HG03066 (cell line): ENCODE results near the gene SLC6A11.

Source experiments
- ATAC-seq: cut with Tn5 transposase; IDR thresholded peaks from one replicate; pipeline ENCODE4 v1.9.1; 2021; ENCODE audit warnings: low read depth; ENCODE audit not compliant: unreplicated experiment

Gene SLC6A11

DNA sequence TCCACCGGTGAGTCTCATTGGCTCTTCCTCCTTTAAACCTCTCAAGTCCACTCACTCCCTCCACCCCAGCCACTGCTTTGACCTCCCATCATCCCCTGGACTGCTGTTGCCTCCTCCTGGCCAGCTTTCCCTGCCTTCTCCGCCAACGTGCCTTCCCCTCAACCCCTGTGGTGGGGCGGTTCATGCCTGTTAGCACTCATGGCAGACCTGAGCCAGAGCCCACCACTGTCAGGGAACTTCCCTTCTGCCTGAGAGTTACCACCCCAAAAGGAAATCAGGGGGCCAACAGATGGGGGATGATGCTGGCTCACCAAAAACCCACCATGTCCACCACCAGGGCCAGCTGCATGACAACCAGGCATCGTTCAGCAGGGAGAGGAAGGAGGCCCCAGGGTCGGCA, 132.3 kb downstream of the SLC6A11 start:
- no peak for ATAC-seq

DNA sequence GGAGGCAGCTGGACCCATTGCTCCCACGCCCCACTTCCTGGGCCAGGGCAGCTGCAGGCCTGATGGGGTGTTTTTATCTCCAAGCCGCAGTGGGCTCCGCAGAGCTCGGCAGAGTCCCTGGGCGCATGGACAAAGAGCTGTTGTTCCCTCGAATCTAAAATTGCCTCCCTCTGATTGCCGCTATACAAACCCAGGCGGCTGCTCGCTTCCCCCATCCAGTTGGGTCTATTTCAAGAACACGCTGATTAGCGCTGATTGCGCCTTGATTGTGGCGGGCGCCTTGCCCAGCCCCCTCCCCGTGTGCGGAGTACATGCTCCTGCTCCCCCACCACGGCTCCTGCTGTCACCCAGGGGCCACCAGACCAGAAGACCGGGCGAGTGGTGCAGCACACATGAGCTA, 133.2 kb downstream of the SLC6A11 start:
- ATAC-seq, result no peak

DNA sequence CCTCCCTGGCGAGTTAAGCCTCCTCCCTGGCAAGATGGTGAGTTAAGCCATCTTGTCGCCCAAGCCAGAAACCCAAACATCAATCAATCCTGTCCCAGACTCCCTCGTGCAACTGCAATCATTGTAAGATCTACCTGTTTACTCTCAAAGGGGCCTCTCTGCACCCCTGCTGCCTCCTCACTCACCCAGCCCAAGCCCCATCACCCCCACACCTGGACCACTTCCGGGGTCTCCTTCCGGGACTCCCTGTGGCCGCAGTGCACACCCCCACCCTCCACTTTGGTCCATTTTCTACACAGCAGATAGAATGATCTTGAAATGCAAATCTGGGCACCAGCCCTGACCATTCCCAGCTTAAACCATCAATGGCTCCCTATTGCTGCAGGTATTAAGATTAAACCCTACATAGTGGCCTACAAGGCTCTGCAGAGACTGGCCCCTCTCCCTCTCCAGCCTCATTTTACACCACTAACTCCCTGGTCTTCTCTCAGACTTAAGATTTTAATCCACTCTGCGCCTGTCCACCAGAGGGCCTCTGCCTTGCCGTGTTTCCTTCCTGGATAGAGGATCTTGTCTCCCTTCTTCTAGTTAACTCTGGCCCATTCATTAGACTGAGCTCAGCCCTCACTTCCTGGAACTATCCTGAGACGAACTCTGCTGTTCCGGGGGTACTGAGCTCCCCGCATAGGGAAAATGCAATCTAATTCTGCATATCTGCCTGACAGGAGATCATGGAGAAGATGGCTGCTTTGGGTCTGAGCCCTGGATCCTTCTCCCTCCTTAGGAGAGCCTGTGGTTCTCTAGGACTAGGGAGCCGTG, 134.7 kb downstream of the SLC6A11 start:
- no peak for ATAC-seq

DNA sequence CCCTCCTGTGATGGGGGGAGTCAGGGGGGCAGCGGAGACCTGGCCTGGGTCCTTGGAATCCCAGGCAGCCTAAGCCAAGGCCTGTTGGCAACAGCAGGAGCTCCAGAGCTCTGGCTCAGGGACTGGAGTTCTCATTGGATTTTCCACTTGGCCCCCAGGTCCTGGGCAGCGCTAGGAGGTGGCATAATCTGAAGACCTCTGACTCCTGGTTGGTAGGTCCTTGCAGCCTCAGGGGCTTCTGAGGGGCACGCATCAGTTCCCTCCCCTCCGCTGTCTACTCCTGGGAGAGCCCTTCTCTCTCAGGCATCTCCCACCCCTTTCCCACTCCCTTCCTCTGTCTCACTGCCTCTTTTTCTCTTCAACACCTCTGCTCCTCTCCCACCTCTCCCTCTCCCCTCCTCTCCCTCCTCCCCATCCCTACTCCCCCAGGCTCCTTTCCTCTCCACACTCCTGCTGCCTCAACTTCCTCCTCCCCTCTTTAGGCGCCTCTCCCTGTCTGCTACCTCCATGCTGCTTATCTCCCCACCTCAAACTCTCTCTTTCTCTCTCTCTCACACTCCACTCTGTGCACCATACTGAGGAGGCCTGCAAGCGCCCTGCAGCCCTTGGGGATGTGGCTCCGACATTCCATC, 135.4 kb downstream of the SLC6A11 start:
- no peak for ATAC-seq

DNA sequence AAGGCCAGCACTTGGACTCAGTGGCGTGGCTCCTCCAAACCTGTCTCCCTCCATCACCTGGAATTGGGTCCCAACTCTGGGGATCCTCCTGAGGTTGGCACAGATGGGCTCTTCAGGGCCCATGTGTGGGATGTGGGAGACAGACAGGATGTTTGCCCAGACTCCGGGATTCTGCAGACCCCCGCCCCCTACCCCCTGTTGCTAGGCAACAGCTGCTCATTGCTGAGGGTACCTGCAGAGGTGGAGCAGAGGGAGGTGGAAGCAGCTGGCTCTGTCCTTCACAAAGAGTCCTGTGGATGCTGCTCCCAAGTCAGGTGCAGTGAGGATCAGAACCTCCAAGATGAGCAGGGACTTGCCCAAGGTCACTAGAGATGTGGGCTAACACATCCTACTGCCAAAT, 136.5 kb downstream of the SLC6A11 start:
- ATAC-seq, result no peak

DNA sequence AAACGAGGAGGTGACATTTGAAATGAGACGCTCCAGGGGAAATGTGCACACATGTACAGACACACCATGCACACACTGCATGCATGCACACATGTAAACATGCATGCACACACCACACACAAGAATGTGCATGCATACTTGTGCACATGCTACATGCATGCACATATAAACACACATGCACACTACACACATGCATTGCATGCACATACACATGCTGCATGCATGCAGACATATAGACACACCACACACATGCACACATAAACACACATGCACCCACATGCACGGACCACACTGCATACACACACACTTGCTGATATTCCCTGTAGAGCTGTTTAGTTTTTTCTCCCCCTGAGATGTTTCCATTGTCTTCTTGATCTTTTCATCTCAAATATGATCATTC, 138.7 kb downstream of the SLC6A11 start:
- no peak for ATAC-seq

DNA sequence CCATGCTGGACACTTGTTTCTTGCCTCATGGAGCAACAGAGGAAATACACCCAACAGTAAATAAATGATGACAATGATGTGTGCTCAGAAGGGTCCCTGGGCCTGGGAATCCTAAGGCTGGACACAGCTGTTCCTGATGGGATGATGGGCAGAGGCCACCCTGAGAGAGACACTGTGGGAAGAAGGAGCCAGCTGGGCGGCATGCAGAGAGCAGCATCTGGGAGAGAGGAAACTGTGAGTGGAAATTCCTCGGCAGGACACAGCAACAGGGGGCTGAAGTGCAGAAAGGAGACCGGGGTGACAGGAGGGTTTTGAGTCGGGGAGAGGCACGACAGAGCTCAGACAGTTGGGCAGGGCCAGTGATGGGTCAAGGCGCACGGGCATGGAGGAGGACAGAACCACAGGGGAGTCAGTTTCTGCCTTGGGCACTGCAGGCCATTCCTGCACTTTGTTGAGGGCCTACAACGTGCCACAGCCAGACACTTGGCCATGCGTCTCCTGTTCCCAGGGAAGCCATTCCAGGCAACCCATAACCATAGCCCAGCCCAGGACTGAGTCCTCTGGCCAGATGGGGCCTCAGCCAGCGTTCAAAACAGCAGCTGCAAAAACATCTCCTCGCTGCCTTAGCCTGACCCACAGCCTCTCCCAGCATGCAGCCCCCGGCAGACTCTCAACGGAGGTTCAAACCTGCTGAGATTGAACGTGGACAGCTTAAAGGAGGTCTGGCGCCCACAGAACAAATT, 139.9 kb downstream of the SLC6A11 start:
- no peak for ATAC-seq

DNA sequence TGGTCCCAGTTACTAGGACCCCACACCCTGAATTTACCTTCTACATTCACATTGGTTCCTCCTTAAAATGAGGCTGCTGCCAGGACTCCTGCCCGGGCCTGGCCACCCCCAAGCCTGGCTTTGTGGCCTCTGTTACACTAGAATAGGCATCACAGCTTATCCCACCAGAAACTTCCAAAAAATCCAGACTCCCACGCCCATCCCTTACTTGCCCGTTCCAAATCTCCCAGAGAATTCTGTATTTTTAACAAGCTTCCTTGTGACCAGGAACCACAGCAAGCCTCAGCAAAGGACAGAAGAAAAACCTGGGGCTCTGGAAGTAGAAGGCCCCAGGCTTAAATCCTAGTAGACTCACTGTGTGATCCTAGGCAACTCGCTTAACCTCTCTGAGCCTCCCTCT, 140.5 kb downstream of the SLC6A11 start:
- ATAC-seq, result no peak

DNA sequence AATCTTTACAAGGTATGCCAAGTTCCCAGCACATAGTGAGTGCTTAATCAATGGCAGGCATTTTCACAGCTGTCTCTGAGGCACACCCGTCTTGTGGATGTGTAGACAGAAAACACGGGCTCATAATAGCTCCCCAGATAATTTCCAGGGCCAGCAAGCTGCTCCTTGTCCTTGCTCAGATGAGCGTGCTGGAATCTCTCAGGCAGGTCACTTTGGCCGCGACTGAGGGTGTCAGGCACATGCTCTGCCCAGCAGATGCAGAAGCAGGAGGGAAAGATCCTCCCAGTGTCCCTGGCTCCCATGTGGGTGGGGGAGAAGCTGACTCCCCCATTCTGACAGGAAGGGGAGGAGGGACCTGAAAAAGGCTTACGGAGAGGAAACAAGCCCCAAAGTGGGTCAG, 141.0 kb downstream of the SLC6A11 start:
- ATAC-seq, result no peak

DNA sequence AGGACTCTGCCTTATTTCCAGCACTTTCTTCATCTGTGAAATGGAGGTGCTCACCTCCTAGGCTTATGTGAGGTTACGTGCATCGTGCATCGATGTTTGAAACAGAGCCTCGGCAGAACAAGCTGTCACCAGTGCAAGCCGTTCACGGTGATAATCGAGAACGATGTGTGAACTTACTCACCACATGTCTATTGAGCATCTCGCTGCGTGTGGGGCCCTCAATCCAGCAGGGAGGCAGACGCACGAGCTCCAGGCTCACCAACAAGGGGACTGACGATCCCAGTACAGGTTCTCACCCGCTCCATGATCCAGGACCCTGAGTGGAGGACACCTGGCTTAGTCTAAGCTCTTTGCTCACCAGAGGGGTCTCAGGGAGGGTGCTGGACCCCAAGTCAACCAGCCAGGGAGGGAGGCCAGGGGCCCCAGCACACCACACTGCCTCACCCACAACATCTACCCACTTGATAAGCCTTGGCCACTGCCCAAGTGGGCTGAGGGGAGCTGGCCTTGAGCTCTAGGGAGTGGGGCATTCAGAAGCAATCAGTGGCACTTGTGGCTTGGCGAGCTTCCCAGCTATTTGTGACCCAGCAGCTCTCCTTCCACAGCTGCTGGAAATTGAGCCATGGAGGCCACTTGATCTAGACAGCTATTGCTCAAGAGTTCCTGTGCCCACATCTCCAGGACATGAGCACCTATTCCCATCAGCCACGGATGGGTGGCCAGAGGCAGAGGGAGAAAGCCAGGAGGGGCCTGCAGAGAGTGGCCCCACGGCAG, 142.1 kb downstream of the SLC6A11 start:
- ATAC-seq, result no peak

DNA sequence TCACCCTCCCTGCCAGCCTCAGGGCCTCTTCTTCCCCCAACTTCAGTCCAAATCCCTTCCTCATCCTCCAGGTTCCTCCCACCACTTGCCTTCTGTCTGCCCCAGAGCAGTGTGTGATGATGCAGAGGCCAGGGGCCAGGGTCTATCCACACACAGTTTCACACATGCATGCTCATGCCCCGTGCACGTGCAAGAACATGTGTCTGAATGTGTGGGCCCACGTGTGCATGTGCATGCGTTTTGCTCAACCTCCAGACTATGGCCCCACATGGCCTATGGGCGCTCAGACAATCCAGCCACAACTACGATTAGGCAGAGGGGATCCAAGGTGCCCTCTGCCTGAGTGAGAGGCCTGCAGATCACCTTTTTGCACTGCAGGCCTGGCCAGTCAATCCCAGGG, 144.2 kb downstream of the SLC6A11 start:
- ATAC-seq, result no peak

DNA sequence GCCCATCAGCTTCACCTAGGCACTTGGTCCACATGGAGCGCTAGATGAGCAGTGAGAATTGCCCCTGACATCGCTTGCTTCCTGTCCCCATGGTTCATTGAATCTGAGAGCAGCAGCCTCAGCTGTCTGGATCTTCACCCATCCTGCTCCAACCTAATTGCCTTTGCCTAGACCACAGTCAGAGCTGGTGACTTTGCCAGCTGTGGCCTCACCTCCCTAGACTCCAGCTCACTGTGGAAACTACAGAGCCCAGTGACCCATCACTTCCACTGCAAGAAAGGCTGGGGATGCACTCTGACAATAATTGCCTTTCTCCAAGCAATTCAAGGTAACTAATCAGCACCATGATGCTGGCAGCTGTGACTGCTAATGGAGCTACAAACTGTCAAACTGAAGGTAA, 145.9 kb downstream of the SLC6A11 start:
- ATAC-seq, result no peak

DNA sequence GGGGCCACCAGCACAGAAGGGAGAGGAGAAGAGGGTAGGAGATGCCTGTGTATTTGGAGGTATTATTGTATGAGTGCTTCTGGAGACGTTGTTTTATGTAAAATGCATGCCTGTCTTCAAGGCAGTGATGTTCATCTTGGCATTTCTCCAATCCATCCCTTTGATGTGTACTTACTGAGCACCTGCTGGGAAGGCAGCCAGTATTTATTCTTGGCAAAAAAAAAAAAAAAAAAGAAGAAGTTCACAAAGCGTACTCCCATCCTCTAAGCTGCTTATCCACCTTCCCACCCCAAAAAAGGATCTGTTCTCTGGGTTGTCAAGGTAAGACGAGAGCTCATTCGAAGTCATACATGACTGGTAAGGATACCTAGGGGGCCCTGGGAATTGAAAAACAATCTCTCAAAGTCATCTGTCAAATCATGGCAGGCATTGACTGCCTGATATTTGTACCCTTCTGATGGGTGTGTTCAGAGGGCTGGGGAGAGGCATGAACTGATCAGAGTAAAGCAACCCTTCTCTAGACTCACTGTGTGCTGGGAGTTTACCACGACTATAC, 146.5 kb downstream of the SLC6A11 start:
- no peak for ATAC-seq

DNA sequence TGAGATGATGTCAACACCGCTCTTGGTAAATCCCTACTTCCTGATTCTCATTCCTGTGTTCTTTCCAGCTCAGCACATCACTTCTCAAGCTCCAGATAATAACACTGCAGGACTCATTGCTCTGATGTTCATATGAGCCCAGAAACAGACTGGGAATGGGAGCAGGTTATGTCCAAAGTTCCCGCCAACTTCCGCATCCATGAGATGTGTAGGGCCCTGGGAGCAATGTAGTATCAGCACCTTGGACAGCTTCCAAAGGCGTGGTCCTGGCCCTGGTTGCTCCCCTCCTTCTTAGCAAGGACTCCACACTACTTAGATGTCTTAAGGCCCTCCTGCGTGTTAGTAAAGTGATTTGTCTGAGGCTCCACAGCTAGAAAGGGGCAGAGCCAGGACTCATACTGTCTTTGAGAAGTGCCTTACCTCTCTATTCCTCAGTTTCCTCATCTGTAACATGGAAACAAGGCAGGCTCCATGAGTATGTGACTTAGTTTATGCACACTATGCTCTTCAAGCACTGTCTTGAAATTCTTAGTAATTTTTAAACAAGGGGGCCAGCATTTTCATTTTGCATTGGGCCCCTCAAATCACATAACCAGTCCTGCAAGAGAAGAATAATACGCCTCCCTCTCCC, 148.6 kb downstream of the SLC6A11 start:
- no peak for ATAC-seq

DNA sequence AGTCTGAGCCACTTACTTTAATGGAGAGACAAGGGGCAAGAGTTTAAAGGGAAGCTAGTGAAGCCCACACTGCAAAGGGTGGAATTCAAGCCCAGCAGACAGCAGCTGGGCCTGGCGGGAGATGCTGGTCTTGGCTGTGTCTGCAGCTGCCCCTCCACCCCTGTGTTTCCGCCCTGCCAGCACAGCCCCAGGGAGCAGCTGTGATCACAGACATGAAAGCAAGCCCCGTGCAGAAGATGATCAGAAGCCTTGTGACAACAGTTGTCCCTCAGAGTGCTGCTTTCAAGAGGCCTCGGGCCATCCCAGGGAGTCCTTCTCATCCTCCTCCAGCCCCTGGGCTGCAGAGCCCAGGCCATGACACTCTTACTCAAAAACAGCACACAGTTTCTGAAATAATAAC, 152.4 kb downstream of the SLC6A11 start:
- ATAC-seq, result no peak

DNA sequence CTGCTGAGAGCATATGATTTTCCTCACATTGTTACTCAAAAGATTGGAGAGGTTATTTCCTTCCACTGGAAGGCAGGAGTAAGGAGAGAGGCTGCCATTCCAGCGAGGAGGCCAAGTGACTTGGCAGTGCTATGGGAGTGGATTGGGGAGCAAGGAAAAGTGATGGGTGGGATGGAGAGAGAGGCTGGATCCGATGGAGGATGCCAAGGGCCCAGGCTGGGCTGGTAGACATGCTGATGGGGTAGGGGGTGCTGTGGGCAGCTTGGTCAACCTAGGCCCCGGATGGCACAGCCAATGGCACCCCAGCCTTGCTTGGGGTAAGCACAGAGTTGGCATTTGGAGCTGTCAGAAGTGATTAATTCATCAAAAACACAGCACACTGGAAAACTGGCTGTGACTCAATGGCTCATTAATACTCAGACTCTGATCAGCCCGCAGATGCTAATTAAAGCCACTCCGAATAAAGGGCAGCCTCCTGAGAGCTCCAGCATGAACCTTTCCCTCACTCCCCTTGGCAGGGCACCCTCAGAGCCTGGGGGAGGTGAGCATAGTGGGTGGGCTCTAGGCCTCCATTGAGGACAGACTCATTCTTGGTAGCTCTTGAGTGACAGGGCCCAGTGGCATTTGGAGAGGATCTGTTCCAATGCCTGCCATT, 154.4 kb downstream of the SLC6A11 start:
- ATAC-seq, result no peak

DNA sequence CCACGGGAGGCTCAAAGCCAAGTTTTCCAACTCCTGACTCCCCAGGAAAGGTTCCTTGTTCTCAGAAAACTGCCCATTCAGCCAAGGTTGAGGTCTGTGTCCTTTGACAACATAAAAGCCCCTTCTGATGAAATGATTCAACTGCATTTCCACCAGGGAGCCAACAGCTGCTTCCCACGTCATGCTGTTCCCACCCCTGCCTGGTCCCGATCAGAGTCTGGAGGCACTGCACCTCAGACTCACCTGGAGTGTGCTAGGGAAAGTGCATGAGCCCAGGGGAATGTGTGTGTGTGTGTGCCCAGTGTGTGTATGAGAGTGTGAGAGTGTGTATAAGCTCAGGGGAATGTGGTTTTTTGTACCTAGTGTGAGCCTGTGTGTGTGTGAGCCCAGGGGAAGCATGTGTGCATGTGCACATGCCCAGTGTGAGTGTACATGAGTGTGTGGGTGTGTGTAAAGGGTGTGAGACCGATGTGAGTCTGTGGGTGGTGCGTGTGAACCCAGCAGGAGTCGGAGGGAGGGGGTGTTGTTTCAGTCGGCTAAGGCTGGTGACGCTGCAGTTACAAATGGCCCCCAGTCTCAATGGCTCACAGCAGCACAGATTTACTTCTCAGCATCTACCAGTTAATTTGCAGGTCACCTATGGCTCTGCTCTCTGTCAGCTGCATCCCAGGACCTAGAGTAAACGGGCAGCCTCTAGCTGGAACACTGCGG, 156.2 kb downstream of the SLC6A11 start:
- ATAC-seq, result no peak

DNA sequence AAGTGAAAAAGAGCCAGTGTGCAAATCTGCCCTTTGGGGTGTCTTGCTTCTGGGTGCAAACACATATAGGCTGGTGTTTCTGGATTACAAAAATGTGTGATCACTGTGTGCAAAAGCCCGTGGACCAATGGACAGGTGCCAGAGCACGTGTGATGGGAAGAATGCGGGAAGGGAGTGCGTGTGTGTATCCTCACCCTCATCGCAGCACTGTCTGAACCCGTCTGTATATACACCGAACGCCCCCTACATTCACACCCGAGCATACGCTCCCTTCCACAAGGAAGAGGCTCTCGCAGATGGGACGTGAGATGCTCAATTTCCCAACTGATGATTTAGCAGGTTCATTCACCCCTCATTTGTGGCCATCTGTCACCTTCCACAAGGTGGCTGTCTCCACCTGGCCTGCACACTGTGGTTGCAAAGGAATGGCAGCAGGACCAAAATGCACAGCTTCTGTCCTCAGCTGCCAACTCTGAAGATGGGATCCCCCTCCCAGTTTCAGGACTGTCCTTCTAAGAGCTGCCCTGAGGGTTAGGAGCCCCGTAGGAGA, 157.1 kb downstream of the SLC6A11 start:
- ATAC-seq, result no peak

DNA sequence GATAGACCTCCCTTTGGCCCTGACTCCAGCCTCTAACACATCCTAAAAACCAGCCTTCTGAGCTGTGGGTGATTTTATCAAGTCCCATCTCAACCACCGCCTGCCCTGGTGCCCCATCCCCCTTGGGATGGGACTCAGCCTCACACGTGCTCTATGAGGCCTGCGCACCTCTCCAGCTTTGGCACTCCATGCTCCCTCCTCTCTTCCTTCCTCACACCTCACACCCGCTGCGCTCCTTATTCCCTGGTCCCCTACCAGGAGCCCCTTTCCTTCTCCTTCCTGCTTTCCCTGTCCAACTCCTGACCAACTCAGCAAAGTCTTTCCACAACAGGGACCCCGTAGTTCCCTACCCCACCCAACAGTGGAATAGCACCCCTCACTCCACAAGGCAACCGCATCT, 158.1 kb downstream of the SLC6A11 start:
- no peak for ATAC-seq
